Stimulated activated naive CD4-positive, alpha-beta T cell treated with Interleukin-2 at 50 U/mL for 16 hours (primary cell): ENCODE results near the gene FAM174C.

Experiments
- DNase-seq: peaks from one replicate; lab custom pipeline; 2025; lab: John Stamatoyannopoulos, UW

FAM174C gene

GRCh38 chr19:1273263-1274041 lies 1.9 kb upstream of the FAM174C start:
- DNase-seq: no peak

DNA sequence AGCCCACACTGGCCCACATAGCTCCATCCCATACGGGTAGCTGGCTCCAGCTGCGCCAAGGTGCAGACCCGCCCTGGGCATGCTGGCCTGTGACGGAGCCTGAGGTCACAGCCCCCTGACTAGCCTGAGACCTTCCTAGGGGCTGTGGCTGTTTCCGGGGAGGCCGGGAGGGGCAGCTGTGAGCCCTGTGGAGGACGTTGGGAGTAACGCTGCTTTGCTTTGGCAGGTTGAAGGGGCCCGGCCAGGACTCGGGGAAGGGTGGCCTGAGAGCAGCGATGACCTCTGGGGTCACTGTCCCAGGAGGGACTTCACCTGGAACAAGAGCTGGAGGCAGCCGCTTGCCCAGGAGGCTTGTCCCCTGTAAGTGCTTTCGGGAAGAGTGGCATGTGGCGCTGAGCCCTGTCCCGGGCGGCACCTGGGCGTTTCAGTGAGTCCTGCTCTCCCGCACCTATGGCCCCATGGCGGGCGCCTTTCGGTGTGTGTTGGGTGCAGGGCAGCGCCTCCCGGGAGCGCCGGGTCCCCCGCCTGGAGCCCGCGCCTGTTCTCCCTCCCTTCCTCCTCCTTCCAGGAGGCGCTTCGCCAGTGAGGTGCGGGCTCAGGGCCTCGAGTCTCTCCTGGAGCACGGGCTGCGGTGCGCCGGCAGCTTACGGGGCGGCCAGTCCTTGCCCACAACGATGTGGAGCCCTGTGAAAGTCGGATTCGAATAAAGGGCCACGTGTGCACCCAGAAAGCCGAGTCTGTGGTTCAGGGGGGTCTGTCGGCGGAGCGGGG lies 1.1 kb upstream of the FAM174C start:
- no peak for DNase-seq

DNA sequence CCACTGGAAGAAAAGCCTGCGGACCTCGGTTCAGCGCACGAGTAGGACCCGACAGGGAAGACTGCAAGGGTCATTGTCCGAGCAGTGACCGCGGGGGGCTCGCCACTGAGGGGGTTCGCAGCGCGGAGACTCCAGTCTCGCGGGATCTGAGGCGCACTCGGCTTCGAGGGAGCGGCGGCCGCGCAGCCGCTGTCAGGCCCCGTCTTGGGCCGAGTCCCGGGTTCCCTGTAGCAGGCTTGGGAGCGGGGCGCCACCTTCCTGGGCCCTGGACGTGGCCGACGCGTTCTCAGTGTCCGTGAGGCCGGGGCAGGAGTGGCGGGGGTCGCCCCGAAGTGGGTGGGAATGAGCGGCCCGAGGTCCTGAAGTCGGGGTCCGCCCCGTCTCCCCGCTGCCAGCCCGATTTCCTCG lies 474 bp upstream of the FAM174C start:
- no peak for DNase-seq

GRCh38 chr19:1275976-1276627 lies 772 bp downstream of the FAM174C start:
- no peak for DNase-seq

DNA sequence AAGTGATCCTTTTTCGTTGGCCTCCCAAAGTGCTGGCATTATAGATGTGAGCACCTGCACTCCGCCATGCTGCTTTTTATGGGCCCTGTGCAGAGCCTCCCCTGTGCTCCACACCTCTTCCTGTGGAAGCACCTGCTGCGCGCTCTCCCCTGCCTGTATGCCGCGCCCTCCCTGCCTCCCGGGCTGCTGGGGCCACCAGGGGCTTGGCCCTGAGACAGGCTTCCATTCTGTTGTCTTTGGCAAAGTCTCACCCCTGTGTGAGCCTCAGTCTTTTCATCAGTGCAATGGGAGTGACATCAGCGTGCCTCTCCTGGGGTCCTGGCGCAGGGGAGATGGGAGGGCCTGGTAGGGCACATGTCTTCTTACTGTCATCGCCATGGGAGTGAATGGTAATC lies 1.3 kb downstream of the FAM174C start:
- DNase-seq: no peak

- no peak for DNase-seq
Measured at GRCh38 chr19:1277061-1277460, 1.7 kb downstream of the FAM174C start.

DNA sequence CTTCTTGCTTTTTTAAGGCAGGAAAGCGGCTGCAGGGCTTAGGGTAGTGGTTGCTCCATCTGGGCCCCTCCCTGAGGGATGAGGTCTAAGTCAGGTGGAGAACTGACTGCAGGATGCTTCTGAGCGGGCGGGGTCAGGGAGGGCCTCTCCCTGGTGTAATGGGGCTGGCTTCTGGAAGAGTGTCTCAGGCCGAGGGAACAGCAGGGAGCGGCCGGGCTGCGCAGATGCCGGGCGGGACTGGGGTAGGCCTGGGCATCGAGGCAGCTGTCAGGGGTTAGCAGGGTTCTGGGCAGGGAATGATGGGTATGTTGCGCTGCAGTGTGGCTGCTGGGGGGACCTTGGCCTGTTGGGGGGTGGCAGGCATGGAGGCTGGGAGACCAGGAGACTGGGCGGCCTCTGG lies 2.7 kb downstream of the FAM174C start:
- no peak for DNase-seq

GRCh38 chr19:1278713-1279660 lies 3.7 kb downstream of the FAM174C start:
- DNase-seq: no peak

- peak; percentile 62 for DNase-seq
Measured at GRCh38 chr19:1279782-1280341, 4.5 kb downstream of the FAM174C start.

- no peak for DNase-seq
Measured at GRCh38 chr19:1280636-1281568, 5.6 kb downstream of the FAM174C start.

- DNase-seq: no peak
Measured at GRCh38 chr19:1281569-1282287, 6.4 kb downstream of the FAM174C start.

GRCh38 chr19:1282588-1283206 lies 7.4 kb downstream of the FAM174C start:
- DNase-seq: no peak

DNA sequence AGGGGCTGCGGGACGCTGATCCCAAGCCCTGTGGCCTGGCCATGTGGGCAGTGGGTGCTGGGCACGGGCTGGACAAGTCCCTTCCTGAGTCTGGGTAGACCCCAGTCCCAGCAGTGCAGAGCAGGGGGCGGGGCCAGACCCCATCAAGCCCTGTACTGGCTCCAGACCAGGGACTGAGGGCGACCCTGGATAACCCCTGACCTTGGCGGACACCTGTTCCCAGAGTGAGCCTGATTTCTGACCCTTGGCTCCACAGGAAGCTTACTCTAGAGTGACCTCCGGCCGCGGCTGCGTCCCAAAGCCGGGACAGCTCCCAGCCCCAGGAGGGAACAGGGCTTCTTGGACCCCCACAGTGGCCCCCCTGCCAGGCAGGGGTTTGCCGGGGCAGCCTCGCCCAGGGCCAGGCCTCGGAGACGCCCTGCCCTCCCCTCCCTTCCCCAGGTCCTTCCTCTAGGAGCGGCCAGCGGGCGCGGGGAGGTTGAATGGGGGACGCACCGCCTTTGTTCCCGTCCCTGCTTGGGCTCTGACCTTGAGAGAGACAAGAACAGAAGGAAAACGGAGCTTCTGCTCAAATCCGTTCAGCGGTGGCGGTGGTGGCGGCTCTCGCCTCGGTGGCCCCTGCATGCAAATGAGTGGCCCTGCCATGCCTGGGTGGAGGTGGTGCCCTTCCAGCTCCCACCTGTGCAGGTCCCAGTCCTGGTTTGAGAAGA lies 8.0 kb downstream of the FAM174C start:
- no peak for DNase-seq

- DNase-seq: no peak
Measured at GRCh38 chr19:1283917-1284292, 8.6 kb downstream of the FAM174C start.

GRCh38 chr19:1284293-1284978 lies 9.1 kb downstream of the FAM174C start:
- DNase-seq: no peak

GRCh38 chr19:1284979-1285736 lies 9.8 kb downstream of the FAM174C start:
- no peak for DNase-seq

GRCh38 chr19:1285737-1286360 lies 10.5 kb downstream of the FAM174C start, which contains the start of gene EFNA2:
EFNA2 (plus strand) TSS chr19:1285873; CDS start chr19:1286169, 296 bp downstream.
- no peak for DNase-seq
